Nephron progenitor cell (in vitro differentiated cells): Measurements from ENCODE around the gene MITF.

Source experiments
- DNase-seq: peaks from one replicate; pipeline ENCODE4 v3.0.0; 2021
- H3K27ac Mint-ChIP-seq: 2 replicates; pipeline ENCODE4 v1.8.0; 2021; ENCODE audit warnings: mild to moderate bottlenecking, moderate library complexity, mixed read lengths
- H3K27me3 Mint-ChIP-seq: 2 replicates; pipeline ENCODE4 v1.8.0; 2021; ENCODE audit warnings: mild to moderate bottlenecking, low read depth, mixed read lengths; ENCODE audit not compliant: poor library complexity
- H3K36me3 Mint-ChIP-seq: 2 replicates; pipeline ENCODE4 v1.8.0; 2021; ENCODE audit warnings: low read depth, mixed read lengths
- H3K4me1 Mint-ChIP-seq: 2 replicates; pipeline ENCODE4 v1.8.0; 2021; ENCODE audit warnings: mixed read lengths
- H3K4me3 Mint-ChIP-seq: 2 replicates; pipeline ENCODE4 v1.8.0; 2021; ENCODE audit warnings: mild to moderate bottlenecking, moderate library complexity, mixed read lengths
- H3K9me3 Mint-ChIP-seq: 2 replicates; pipeline ENCODE4 v1.8.0; 2021; ENCODE audit warnings: mild to moderate bottlenecking, moderate library complexity, mixed read lengths
- CTCF ChIP-seq: fragments of 200-600 bp; sonication (generic); IDR thresholded peaks from 2 replicates; pipeline ENCODE4 v1.5.0; 2021; ENCODE audit warnings: antibody characterized with exemption

MITF gene

GRCh38 chr3:69925506-69925905 lies 186.2 kb downstream of the MITF start:
- Mint-ChIP-seq H3K4me1 (no peaks in the 10 kb centered on the region), H3K36me3 (no peaks in the 10 kb centered on the region), H3K27me3 (no peaks in the 10 kb centered on the region), H3K27ac (no peak overlapping the region), H3K4me3 (no peak overlapping the region), H3K9me3 (no peaks in the 10 kb centered on the region)
- no peak for DNase-seq
- no peak for TF ChIP-seq CTCF

- Mint-ChIP-seq H3K27ac (no peak overlapping the region), H3K4me3 (no peak overlapping the region), H3K9me3 (no peaks in the 10 kb centered on the region), H3K4me1 (no peaks in the 10 kb centered on the region), H3K36me3 (no peaks in the 10 kb centered on the region), H3K27me3 (no peaks in the 10 kb centered on the region)
- TF ChIP-seq CTCF: no peak
- DNase-seq: no peak
Measured at GRCh38 chr3:69926385-69926784, 187.1 kb downstream of the MITF start.

GRCh38 chr3:69927571-69927970 lies 188.3 kb downstream of the MITF start:
- no peaks in the 10 kb centered on the region for H3K27me3 Mint-ChIP-seq
- H3K4me1 Mint-ChIP-seq: no peaks in the 10 kb centered on the region
- H3K4me3 Mint-ChIP-seq: no peak overlapping the region
- H3K27ac Mint-ChIP-seq: no peak overlapping the region
- TF ChIP-seq CTCF: no peak
- no peak for DNase-seq
- H3K9me3 Mint-ChIP-seq: no peaks in the 10 kb centered on the region
- no peaks in the 10 kb centered on the region for H3K36me3 Mint-ChIP-seq

GRCh38 chr3:69929019-69929418 lies 189.8 kb downstream of the MITF start:
- Mint-ChIP-seq H3K9me3 (no peaks in the 10 kb centered on the region), H3K36me3 (no peaks in the 10 kb centered on the region), H3K4me1 (no peaks in the 10 kb centered on the region), H3K27ac (no peak overlapping the region), H3K27me3 (no peaks in the 10 kb centered on the region), H3K4me3 (no peak overlapping the region)
- no peak for DNase-seq
- TF ChIP-seq CTCF: no peak

- H3K9me3 Mint-ChIP-seq: no peaks in the 10 kb centered on the region
- DNase-seq: no peak
- H3K4me1 Mint-ChIP-seq: no peaks in the 10 kb centered on the region
- H3K36me3 Mint-ChIP-seq: no peaks in the 10 kb centered on the region
- H3K27me3 Mint-ChIP-seq: no peaks in the 10 kb centered on the region
- no peak overlapping the region for H3K27ac Mint-ChIP-seq
- no peak overlapping the region for H3K4me3 Mint-ChIP-seq
- no peak for TF ChIP-seq CTCF
Measured at GRCh38 chr3:69930564-69930963, 191.3 kb downstream of the MITF start.

- Mint-ChIP-seq H3K4me1 (no peaks in the 10 kb centered on the region), H3K36me3 (no peaks in the 10 kb centered on the region), H3K4me3 (no peak overlapping the region), H3K9me3 (no peaks in the 10 kb centered on the region), H3K27ac (no peak overlapping the region), H3K27me3 (peaks cover 3% of the 10 kb centered on the region)
- no peak for TF ChIP-seq CTCF
- DNase-seq: no peak
Measured at GRCh38 chr3:69932087-69932486, 192.8 kb downstream of the MITF start.
